H9 (cell line): ENCODE data around the gene DOC2A. TPM values are rescaled to one million over a fixed set of nuclear protein-coding genes. Genes with fewer than 3 reads are reported as not detected.
A peak's percentile ranks its signal among the peaks of the same experiment; 100 is the strongest.

Source experiments
- DNase-seq: peaks from one replicate; pipeline ENCODE4 v3.0.0-alpha.2; 2017
- H2AFZ ChIP-seq: one replicate; pipeline ENCODE4 v1.6.1; 2013; ENCODE audit warnings: mild to moderate bottlenecking, low read length, control low read depth, moderate library complexity
- H2AK5ac ChIP-seq: 2 replicates; pipeline ENCODE4 v1.6.1; 2013; ENCODE audit warnings: low read length, control low read depth, mixed read lengths; ENCODE audit not compliant: insufficient read length
- H2BK120ac ChIP-seq: one replicate; pipeline ENCODE4 v1.6.1; 2013; ENCODE audit warnings: low read depth, mild to moderate bottlenecking, low read length, control low read depth, inconsistent platforms; ENCODE audit not compliant: poor library complexity, severe bottlenecking
- H2BK12ac ChIP-seq: 2 replicates; pipeline ENCODE4 v1.6.1; 2013; ENCODE audit warnings: low read length, control low read depth, mixed read lengths, low read depth; ENCODE audit not compliant: insufficient read length
- H2BK15ac ChIP-seq: 2 replicates; pipeline ENCODE4 v1.6.1; 2013; ENCODE audit warnings: low read depth, low read length, control low read depth
- H2BK20ac ChIP-seq: one replicate; pipeline ENCODE4 v1.6.1; 2013; ENCODE audit warnings: low read depth, mild to moderate bottlenecking, low read length, control low read depth, inconsistent platforms; ENCODE audit not compliant: poor library complexity, severe bottlenecking
- H2BK5ac ChIP-seq: 2 replicates; pipeline ENCODE4 v1.6.1; 2013; ENCODE audit warnings: low read length, control low read depth, mixed read lengths; ENCODE audit not compliant: insufficient read length
- H3K14ac ChIP-seq: 2 replicates; pipeline ENCODE4 v1.6.1; 2013; ENCODE audit warnings: low read length, control low read depth; ENCODE audit not compliant: insufficient read depth
- H3K18ac ChIP-seq: 2 replicates; pipeline ENCODE4 v1.6.1; 2013; ENCODE audit warnings: low read depth, mild to moderate bottlenecking, mixed read lengths, low read length, control low read depth; ENCODE audit not compliant: insufficient read length
- H3K23ac ChIP-seq: 2 replicates; pipeline ENCODE4 v1.6.1; 2013; ENCODE audit warnings: low read length, control low read depth, mixed read lengths, low read depth; ENCODE audit not compliant: insufficient read length
- H3K23me2 ChIP-seq: 2 replicates; pipeline ENCODE4 v1.6.1; 2013; ENCODE audit warnings: low read depth, mild to moderate bottlenecking, mixed read lengths, low read length, control low read depth; ENCODE audit not compliant: insufficient read length, poor library complexity, severe bottlenecking
- H3K27ac ChIP-seq: 2 replicates; pipeline ENCODE4 v1.5.1; 2013; ENCODE audit warnings: low read length, control low read depth, mixed read lengths, low read depth; ENCODE audit not compliant: insufficient read length
- H3K27me3 ChIP-seq: 2 replicates; pipeline ENCODE4 v1.6.1; 2013; ENCODE audit warnings: low read length, control low read depth, inconsistent platforms; ENCODE audit not compliant: insufficient read depth
- H3K4ac ChIP-seq: 2 replicates; pipeline ENCODE4 v1.6.1; 2013; ENCODE audit warnings: low read depth, mild to moderate bottlenecking, control low read depth, inconsistent platforms, low read length, moderate library complexity
- H3K4me1 ChIP-seq: 2 replicates; pipeline ENCODE4 v1.6.1; 2013; ENCODE audit warnings: low read length, control low read depth, inconsistent platforms; ENCODE audit not compliant: insufficient read depth
- H3K4me2 ChIP-seq: 2 replicates; pipeline ENCODE4 v1.6.1; 2013; ENCODE audit warnings: low read length, control low read depth, mixed read lengths; ENCODE audit not compliant: insufficient read length, insufficient read depth
- H3K56ac ChIP-seq: 2 replicates; pipeline ENCODE4 v1.6.1; 2013; ENCODE audit warnings: low read depth, mild to moderate bottlenecking, mixed read lengths, low read length, control low read depth; ENCODE audit not compliant: insufficient read length
- H3K79me1 ChIP-seq: 2 replicates; pipeline ENCODE4 v1.6.1; 2013; ENCODE audit warnings: low read depth, mild to moderate bottlenecking, moderate library complexity, low read length, control low read depth, inconsistent platforms; ENCODE audit not compliant: insufficient read depth, poor library complexity, severe bottlenecking
- H3K79me2 ChIP-seq: 2 replicates; pipeline ENCODE4 v1.6.1; 2013; ENCODE audit warnings: low read length, control low read depth, inconsistent platforms; ENCODE audit not compliant: insufficient read depth
- H3K9ac ChIP-seq: 2 replicates; pipeline ENCODE4 v1.6.1; 2013; ENCODE audit warnings: low read length, control low read depth, mixed read lengths; ENCODE audit not compliant: insufficient read length; ENCODE audit errors: extremely low read depth
- H3K9me3 ChIP-seq: one replicate; pipeline ENCODE4 v1.6.1; 2013; ENCODE audit warnings: low read depth, low read length, inconsistent platforms; ENCODE audit not compliant: control insufficient read depth
- H3T11ph ChIP-seq: one replicate; pipeline ENCODE4 v1.6.1; 2013; ENCODE audit warnings: mild to moderate bottlenecking, low read length, control low read depth, inconsistent platforms
- H4K20me1 ChIP-seq: one replicate; pipeline ENCODE4 v1.6.1; 2013; ENCODE audit not compliant: control insufficient read depth, insufficient read length, insufficient read depth
- H4K5ac ChIP-seq: 2 replicates; pipeline ENCODE4 v1.6.1; 2013; ENCODE audit warnings: low read depth, mild to moderate bottlenecking, mixed read lengths, low read length, control low read depth; ENCODE audit not compliant: insufficient read length
- H4K8ac ChIP-seq: replicated peaks from 2 replicates; pipeline ENCODE4 v1.6.1; 2013; ENCODE audit warnings: low read length, control low read depth, mixed read lengths, low read depth; ENCODE audit not compliant: insufficient read length
- H4K91ac ChIP-seq: 2 replicates; pipeline ENCODE4 v1.6.1; 2013; ENCODE audit warnings: low read depth, mild to moderate bottlenecking, moderate library complexity, mixed read lengths, low read length, control low read depth; ENCODE audit not compliant: insufficient read length
- H3K27ac Mint-ChIP-seq, 3 experiments: 2 replicates in 2 of 3; 3 replicates in 1 of 3; pipeline ENCODE4 v1.8.0; 2020 to 2021; ENCODE audit warnings: mixed read lengths in 3 of 3, mild to moderate bottlenecking in 1 of 3, moderate library complexity in 1 of 3
- H3K27me3 Mint-ChIP-seq: 2 replicates; pipeline ENCODE4 v1.8.0; 2021; ENCODE audit warnings: low read depth, mild to moderate bottlenecking, moderate library complexity, mixed read lengths
- H3K36me3 Mint-ChIP-seq, 3 experiments: 2 replicates in 2 of 3; 3 replicates in 1 of 3; pipeline ENCODE4 v1.8.0; 2020 to 2021; ENCODE audit warnings: low read depth in 3 of 3, mixed read lengths in 3 of 3; ENCODE audit not compliant: insufficient read depth in 1 of 3
- H3K4me1 Mint-ChIP-seq, 2 experiments: 2 replicates each; pipeline ENCODE4 v1.8.0; 2020; ENCODE audit warnings: mixed read lengths in 2 of 2
- H3K4me3 Mint-ChIP-seq, 2 experiments: 2 replicates in 1 of 2; 3 replicates in 1 of 2; pipeline ENCODE4 v1.8.0; 2020 to 2021; ENCODE audit warnings: mild to moderate bottlenecking in 2 of 2, mixed read lengths in 2 of 2, moderate library complexity in 1 of 2
- H3K9me3 Mint-ChIP-seq, 2 experiments: 2 replicates in 1 of 2; 3 replicates in 1 of 2; pipeline ENCODE4 v1.8.0; 2020; ENCODE audit warnings: mild to moderate bottlenecking in 2 of 2, mixed read lengths in 2 of 2, moderate library complexity in 1 of 2
- WGBS: extraction: QIAGEN DNeasy Blood & Tissue Kit; methylation state at CpG from one replicate; pipeline ENCODE4 v1.1.7; 2013; ENCODE audit warnings: missing lambda C conversion rate, low lambda C conversion rate, mixed read lengths; ENCODE audit not compliant: insufficient read length; ENCODE audit errors: extremely low coverage; 5-methylcytosine and 5-hydroxymethylcytosine counted together
- total RNA-seq: library from RNA; stranded (reverse); gene quantifications from 2 replicates; pipeline ENCODE4 v1.2.1, GENCODE V29; 2021
- TF ChIP-seq, protein P1 (sequence below): fragments of 200-600 bp; sonication (generic); conservative IDR thresholded peaks from 3 replicates; pipeline ENCODE4 v1.8.0; 2021; ENCODE audit warnings: antibody characterized with exemption, mild to moderate bottlenecking

The DOC2A gene
- total RNA-seq, 1 experiment from 2014 or later, result 12.2 TPM

DNA sequence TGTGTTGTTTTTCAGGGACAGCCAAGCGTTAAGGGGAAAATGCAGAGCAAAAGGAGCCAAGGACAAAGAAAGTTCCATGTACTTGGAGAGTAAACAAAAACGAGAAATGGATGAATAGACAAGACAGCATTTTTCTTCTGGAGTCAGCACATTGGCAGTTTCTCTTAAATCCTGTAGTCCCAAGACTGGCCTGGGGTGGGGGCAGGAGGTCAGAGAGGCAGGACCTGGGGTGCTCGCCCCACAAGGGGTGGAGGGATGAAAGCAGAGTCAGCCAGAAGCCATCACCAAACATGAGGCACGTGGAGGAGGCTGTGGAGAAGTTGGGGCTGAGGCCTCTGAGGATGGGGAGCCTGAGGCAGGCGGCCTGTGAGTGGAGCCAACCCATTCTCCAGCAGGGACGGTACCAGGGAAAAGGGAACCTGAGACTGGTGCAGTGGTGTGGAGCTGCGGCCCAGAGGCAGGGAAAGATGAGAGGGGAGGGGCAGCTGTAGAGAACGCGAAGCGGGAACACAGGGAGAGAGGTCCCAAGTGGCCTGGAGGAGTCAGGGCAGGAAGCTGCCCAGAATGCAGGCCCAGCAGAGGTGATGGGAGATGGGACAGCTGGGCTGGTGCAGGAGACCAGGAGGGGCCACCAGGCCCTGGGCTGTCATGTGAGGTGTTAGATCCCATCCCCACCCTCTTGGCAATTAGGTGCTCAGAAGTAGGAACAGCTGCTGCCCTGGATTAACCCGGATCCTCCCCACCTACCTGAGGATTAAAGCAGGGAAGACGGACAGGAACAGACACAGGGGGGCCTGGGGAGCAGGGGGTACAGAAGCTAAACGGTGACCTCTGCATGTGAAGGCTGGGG, 17.0 kb upstream of the DOC2A start:
- H4K91ac ChIP-seq, result no peak overlapping the region
- no peak overlapping the region for H3K14ac ChIP-seq
- no peaks in the 10 kb centered on the region for H3K9me3 ChIP-seq
- H3K79me2 ChIP-seq, result no peaks in the 10 kb centered on the region; the same call in 1 of the 2 replicates
- no peak overlapping the region for H2BK15ac ChIP-seq
- H3T11ph ChIP-seq, result no peak overlapping the region
- H3K4me1 ChIP-seq, result peaks cover 3% of the 10 kb centered on the region; the same call in 1 of the 2 replicates
- H3K4me2 ChIP-seq, result no peak overlapping the region
- no peak overlapping the region for H2BK5ac ChIP-seq
- no peak overlapping the region for H3K23ac ChIP-seq
- DNase-seq, result no peak
- peaks cover 20% of the 10 kb centered on the region for H3K23me2 ChIP-seq
- TF ChIP-seq, protein P1, sequence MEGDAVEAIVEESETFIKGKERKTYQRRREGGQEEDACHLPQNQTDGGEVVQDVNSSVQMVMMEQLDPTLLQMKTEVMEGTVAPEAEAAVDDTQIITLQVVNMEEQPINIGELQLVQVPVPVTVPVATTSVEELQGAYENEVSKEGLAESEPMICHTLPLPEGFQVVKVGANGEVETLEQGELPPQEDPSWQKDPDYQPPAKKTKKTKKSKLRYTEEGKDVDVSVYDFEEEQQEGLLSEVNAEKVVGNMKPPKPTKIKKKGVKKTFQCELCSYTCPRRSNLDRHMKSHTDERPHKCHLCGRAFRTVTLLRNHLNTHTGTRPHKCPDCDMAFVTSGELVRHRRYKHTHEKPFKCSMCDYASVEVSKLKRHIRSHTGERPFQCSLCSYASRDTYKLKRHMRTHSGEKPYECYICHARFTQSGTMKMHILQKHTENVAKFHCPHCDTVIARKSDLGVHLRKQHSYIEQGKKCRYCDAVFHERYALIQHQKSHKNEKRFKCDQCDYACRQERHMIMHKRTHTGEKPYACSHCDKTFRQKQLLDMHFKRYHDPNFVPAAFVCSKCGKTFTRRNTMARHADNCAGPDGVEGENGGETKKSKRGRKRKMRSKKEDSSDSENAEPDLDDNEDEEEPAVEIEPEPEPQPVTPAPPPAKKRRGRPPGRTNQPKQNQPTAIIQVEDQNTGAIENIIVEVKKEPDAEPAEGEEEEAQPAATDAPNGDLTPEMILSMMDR, result no peak
- no peak overlapping the region for H3K9ac ChIP-seq
- no peak overlapping the region for H2BK120ac ChIP-seq
- no peak overlapping the region for H2AK5ac ChIP-seq
- no peak overlapping the region for H3K18ac ChIP-seq
- no CpG with 5 or more reads among the region's 13 CpGs for WGBS
- no peaks in the 10 kb centered on the region; a peak in 1 of 5 replicates for H3K9me3 Mint-ChIP-seq
- no peak overlapping the region for H2AFZ ChIP-seq
- H3K4me1 Mint-ChIP-seq, result peaks cover 27 to 44% of the 10 kb centered on the region in 2 experiments
- H3K4ac ChIP-seq, result no peak overlapping the region
- H3K56ac ChIP-seq, result no peak overlapping the region
- H4K5ac ChIP-seq, result no peak overlapping the region
- H4K20me1 ChIP-seq, result no peaks in the 10 kb centered on the region
- H3K79me1 ChIP-seq, result no peaks in the 10 kb centered on the region
- H3K27me3 Mint-ChIP-seq, result peaks cover 6% of the 10 kb centered on the region
- no peak overlapping the region for H2BK12ac ChIP-seq
- H4K8ac ChIP-seq, result no peak overlapping the region
- H3K36me3 Mint-ChIP-seq, result peaks cover 6 to 16% (median 10%) of the 10 kb centered on the region in 3 experiments; a peak in 5 of 7 replicates
- H3K4me3 Mint-ChIP-seq, result peak overlapping the region in 1 of 2 experiments; percentile 53; a peak in 2 of 5 replicates
- no peak overlapping the region for H2BK20ac ChIP-seq
- H3K27me3 ChIP-seq, result no peaks in the 10 kb centered on the region
- no peak overlapping the region for H3K27ac ChIP-seq
- H3K27ac Mint-ChIP-seq, result peak overlapping the region in 1 of 3 experiments; percentile 76; a peak in 2 of 7 replicates
